ENCODE measurements around the gene DLAT.
"Not testable (repeated sequence)": the region's sequence is repeated elsewhere in the genome, so short reads cannot be mapped to it uniquely, and the experiment has no call there.

Gene DLAT

DNA sequence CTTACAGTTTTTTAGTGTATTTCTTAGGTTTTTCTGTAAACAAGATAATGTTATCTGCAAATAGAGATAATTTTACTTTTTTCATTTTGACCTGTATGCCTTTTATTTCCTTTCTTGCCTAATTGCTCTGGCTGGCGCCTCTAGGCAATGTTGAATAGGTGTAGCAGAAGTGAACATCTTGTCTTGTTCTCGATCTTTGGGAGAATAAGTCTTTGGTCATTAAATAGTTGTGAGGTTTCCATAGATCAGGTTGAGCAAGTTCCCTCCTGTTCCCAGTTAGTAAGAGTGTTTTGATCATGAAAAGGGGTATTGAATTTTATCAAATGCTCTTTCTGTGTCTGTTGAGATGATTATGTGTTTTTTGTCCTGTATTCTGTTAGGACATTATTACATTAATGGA lies 24.6 kb downstream of the DLAT start:
- DNase-seq (ENCODE audit: low read depth in 3 of 3): no peak

GRCh38 chr11:112050721-112051120 lies 25.5 kb downstream of the DLAT start:
- no peak for DNase-seq (ENCODE audit: low read depth in 3 of 3)

DNA sequence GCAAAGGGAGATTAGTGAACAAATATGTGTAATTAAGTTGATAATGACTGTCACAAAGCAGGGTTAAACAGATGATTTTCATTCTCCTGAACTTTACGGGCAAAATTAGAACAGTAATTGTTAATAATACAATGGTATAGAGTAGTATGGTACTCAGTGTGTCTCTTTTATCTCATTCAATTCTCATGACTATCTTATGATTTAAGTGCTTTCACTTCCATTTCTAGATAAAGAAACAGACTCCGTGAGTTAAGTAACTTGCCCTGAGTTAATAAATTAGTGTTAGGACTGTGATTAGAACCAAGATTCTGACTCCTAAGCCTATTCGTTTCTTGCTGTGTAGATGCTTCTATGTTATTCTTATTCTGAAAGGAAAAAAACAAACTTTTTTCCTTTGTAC lies 26.6 kb downstream of the DLAT start:
- DNase-seq (ENCODE audit: low read depth in 3 of 3): no peak

DNA sequence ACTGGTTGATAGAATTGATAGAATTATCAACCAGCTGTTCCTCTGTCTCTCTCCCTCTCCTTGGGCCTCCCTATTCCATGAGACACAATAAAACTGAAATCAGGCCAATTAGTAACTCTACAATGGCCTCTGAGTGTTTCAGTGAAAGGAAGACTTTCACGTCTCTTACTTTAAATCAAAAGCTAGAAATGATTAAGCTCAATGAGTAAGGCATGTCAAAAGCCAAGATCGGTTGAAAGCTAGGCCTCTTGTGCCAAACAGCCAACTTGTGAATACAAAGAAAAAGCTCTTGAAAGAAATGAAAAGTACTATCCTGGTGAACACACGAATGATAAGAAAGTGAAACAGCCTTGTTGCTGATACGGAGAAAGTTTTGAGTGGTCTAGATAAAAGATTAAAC lies 32.0 kb downstream of the DLAT start:
- no peak for DNase-seq (ENCODE audit: low read depth in 3 of 3)

GRCh38 chr11:112058103-112058502 lies 32.9 kb downstream of the DLAT start:
- DNase-seq (ENCODE audit: low read depth in 3 of 3): no peak

GRCh38 chr11:112062923-112063322 lies 37.7 kb downstream of the DLAT start:
- no peak for DNase-seq (ENCODE audit: low read depth in 3 of 3)

- DNase-seq (ENCODE audit: low read depth in 3 of 3): peak; percentile 55 to 69 (median 64)
These were observed 49.0 kb downstream of the DLAT start, which contains the start of the genes NKAPD1 and PIH1D2 for GRCh38 chr11:112073941-112074811. NKAPD1 (plus strand) TSS chr11:112074299; CDS start chr11:112075575, 1,276 bp downstream. PIH1D2 (minus strand) TSS chr11:112074017; CDS start chr11:112073174, 843 bp downstream.

- peak in 2 of 3 donors; percentile 10 to 28 for DNase-seq (ENCODE audit: low read depth in 3 of 3)
These were observed 57.5 kb downstream of the DLAT start for GRCh38 chr11:112082729-112083128.

- DNase-seq (ENCODE audit: low read depth in 3 of 3): peak; percentile 11 to 40 (median 14)
These were observed 60.7 kb downstream of the DLAT start for GRCh38 chr11:112085822-112086421.

GRCh38 chr11:112086422-112087191 lies 61.4 kb downstream of the DLAT start, which contains the start of the genes SDHD and TIMM8B:
SDHD (plus strand) TSS chr11:112086873; CDS start chr11:112086908, 35 bp downstream.
TIMM8B (minus strand) TSS chr11:112086756; CDS start chr11:112086723, 33 bp downstream.
- peak; percentile 89 to 91 (median 91) for DNase-seq (ENCODE audit: low read depth in 3 of 3)

GRCh38 chr11:112087212-112087611 lies 62.0 kb downstream of the DLAT start:
- DNase-seq (ENCODE audit: low read depth in 3 of 3): no peak

DNA sequence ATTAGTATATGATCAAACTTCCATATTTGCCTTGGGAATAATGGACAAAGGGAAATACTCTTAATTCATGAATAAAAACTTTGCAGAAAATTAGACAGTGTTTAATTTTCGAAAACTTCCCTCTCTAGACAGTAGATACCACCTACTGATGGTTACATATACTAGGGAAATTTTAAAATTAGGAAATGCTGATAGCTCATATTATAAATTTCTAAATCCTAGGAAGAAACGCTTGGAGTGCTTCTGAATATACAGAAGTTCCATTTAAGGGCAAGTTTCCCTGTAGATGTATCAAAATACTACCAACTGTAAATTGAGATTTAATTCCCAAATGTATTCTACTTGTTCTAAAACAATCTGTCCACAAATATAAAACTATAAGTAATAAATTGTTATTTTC lies 70.1 kb downstream of the DLAT start:
- DNase-seq (ENCODE audit: low read depth in 3 of 3): not testable (repeated sequence)

DNA sequence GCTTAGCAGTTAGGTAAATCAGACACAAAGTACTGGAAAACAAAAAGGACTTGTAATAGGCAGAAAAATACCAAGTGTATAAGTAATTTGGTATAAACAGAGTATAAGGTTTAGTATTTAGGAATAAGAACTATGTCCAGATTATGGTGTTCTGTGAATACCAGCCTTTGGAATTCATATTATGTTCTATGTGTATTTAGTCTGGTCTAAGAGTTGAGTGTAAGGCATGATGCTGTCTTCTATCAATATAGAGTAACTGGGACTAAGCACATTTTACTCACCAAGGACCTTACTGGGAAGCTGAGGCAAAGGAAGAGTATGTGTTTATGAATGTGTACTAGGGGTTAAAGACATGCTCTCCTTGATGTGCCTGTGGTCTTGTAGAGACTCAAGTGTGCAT lies 71.0 kb downstream of the DLAT start:
- DNase-seq (ENCODE audit: low read depth in 3 of 3): no peak

DNA sequence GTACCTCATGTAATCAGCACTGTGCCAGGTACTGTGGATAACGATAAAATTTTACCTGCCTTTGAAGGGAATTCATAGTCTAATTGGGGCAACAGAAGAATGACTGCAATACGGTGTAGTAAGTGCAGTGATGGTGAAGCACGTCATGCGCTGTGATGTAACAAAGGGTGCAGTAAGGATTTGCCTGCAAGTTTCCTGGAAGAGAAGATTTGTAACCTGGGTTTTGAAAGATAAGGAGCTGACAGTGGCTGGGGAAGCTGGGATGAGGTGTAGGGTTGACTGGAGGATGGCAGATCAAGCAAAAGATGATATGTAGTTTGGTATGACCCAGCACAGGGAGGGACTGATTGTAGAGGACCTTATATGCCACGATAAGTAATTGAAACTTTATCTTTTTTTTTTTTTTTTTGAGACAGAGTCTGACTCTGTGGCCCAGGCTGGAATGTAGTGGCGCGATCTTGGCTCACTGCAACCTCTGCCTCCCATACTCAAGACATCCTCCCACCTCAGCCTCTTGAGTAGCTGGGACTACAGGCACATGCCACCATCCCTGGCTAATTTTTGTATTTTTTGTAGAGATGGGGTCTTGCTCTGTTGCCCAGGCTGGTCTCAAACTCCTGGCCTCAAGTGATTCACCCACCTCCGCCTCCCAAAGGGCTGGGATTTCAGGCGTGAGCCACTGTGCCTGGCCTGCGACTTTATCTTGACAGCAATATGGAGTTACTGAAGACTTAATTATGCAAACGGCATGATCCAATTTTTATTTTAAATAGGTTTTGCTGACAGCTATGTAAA lies 72.7 kb downstream of the DLAT start:
- DNase-seq (ENCODE audit: low read depth in 3 of 3): no peak

GRCh38 chr11:112100462-112100861 lies 75.3 kb downstream of the DLAT start:
- no peak for DNase-seq (ENCODE audit: low read depth in 3 of 3)

- no peak for DNase-seq (ENCODE audit: low read depth in 3 of 3)
These were observed 78.2 kb downstream of the DLAT start for GRCh38 chr11:112103446-112103845.

GRCh38 chr11:112106070-112106469 lies 80.9 kb downstream of the DLAT start:
- no peak for DNase-seq (ENCODE audit: low read depth in 3 of 3)

Measured in stimulated activated CD4-positive, alpha-beta T cell treated with anti-CD3 and anti-CD28 coated beads, TNF-alpha, amount 100 ng/mL, for 48 hours (primary cell).